DLD1 (cell line): Measurements from ENCODE around the gene SLC34A3.
"Not testable (repeated sequence)": the region's sequence is repeated elsewhere in the genome, so short reads cannot be mapped to it uniquely, and the experiment has no call there.

Experiments used
- in situ Hi-C: cut with HindIII; loops from 2 replicates; pipeline ENCODE4 v1.10.0; 2017; ENCODE audit warnings: low sequenced_read_pairs

Gene SLC34A3

GRCh38 chr9:137255448-137256114 lies 24.9 kb downstream of the SLC34A3 start:
- in situ Hi-C loops = no loop called here

- in situ Hi-C loops = no loop called here
Measured at GRCh38 chr9:137256362-137256761, 25.7 kb downstream of the SLC34A3 start.

- in situ Hi-C loops = no loop called here
Measured at GRCh38 chr9:137256856-137257255, 26.2 kb downstream of the SLC34A3 start.

GRCh38 chr9:137262173-137262908 lies 31.6 kb downstream of the SLC34A3 start:
- in situ Hi-C loops = not testable (repeated sequence)

GRCh38 chr9:137262909-137263285 lies 32.2 kb downstream of the SLC34A3 start:
- in situ Hi-C loops = no loop called here

GRCh38 chr9:137263506-137263905 lies 32.8 kb downstream of the SLC34A3 start:
- in situ Hi-C loops = no loop called here

- in situ Hi-C loops = no loop called here
Measured at GRCh38 chr9:137264067-137264466, 33.4 kb downstream of the SLC34A3 start.

- in situ Hi-C loops = no loop called here
Measured at GRCh38 chr9:137265496-137266161, 34.9 kb downstream of the SLC34A3 start.

GRCh38 chr9:137266162-137266527 lies 35.4 kb downstream of the SLC34A3 start:
- in situ Hi-C loops = no loop called here

GRCh38 chr9:137266585-137267453 lies 36.1 kb downstream of the SLC34A3 start:
- in situ Hi-C loops = no loop called here

- in situ Hi-C loops = no loop called here
Measured at GRCh38 chr9:137267933-137268355, 37.2 kb downstream of the SLC34A3 start.

GRCh38 chr9:137268538-137269201 lies 38.0 kb downstream of the SLC34A3 start:
- in situ Hi-C loops = no loop called here

- in situ Hi-C loops = no loop called here
Measured at GRCh38 chr9:137269231-137269772, 38.6 kb downstream of the SLC34A3 start.

GRCh38 chr9:137270929-137271695 lies 40.4 kb downstream of the SLC34A3 start:
- in situ Hi-C loops = no loop called here

GRCh38 chr9:137271696-137272076 lies 41.0 kb downstream of the SLC34A3 start:
- in situ Hi-C loops = no loop called here

- in situ Hi-C loops = no loop called here
Measured at GRCh38 chr9:137272241-137273094, 41.8 kb downstream of the SLC34A3 start.

GRCh38 chr9:137273095-137273490 lies 42.4 kb downstream of the SLC34A3 start:
- in situ Hi-C loops = no loop called here

GRCh38 chr9:137273611-137274320 lies 43.1 kb downstream of the SLC34A3 start:
- in situ Hi-C loops = no loop called here
